ENCODE results near the gene CAPN8. TPM values are rescaled to one million over a fixed set of nuclear protein-coding genes. Genes with fewer than 3 reads are reported as not detected.

CAPN8 gene
- total RNA-seq, 1 experiment from 2014 or later = not detected

- Histone ChIP-seq H3K27me3 (no peaks in the 10 kb centered on the region), H3K4me3 (peak overlapping the region; percentile 28), H3K4me1 (peaks cover 40% of the 10 kb centered on the region), H3K27ac (peak overlapping the region; percentile 90), H3K36me3 (no peaks in the 10 kb centered on the region), H3K9me3 (replicated peaks) (no peaks in the 10 kb centered on the region)
- peak; percentile 90 to 95 for DNase-seq
Observed at GRCh38 chr1:223707256-223708000, 41.9 kb upstream of the CAPN8 start.

GRCh38 chr1:223706077-223706973 lies 40.8 kb upstream of the CAPN8 start:
- Histone ChIP-seq H3K4me3 (peak overlapping the region; percentile 0; the same call in 1 of the 2 replicates), H3K27me3 (no peaks in the 10 kb centered on the region), H3K36me3 (no peaks in the 10 kb centered on the region), H3K9me3 (replicated peaks) (no peaks in the 10 kb centered on the region), H3K4me1 (peaks cover 40% of the 10 kb centered on the region), H3K27ac (peak overlapping the region; percentile 90)
- peak; percentile 93 for DNase-seq

DNA sequence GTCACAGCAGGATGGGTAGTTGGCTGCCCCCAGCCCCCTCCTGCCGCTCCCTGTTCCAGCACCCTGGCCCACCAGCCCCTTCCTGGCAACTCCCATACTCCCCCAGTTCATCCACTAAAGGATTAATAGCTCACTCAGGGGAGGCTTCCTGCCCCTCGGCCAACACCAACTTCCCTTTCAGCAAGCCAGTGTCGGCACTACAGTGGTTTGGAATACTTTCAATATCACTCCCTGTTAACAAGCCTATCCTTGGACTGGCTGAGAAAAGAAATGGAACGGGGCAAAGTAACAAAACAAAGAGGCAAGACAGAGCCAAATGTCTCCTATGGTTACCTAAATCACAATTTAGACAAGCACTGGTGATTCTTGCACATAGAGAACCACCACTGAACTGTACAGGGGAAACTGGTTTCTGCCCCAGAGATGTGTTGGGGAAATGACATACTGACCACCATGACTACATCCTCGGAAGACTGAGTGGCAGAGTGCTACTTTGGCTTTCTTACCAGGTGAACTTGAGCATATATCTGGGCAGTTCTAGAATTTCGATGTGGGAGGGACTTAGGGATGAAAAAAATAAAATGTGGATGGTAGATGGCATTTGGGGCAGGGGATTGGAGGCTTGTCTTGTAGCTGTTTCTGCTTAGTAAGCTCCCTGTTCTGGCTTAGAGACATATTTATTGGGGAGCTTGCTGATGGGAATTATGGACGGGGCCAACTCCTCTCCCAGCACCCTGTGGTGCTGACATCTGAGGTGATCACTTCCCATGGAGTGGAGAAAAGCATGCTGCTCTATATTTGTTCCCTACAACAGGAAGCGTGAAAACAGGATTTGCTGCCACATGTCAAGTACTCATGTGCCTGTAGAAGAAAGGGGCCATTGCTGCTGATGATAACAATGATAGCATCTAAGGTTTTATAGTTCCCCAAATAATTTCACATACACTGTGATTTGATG lies 39.7 kb upstream of the CAPN8 start:
- Histone ChIP-seq H3K4me1 (peaks cover 48% of the 10 kb centered on the region), H3K9me3 (replicated peaks) (no peaks in the 10 kb centered on the region), H3K27ac (peak overlapping the region; percentile 90), H3K27me3 (no peaks in the 10 kb centered on the region), H3K4me3 (no peak overlapping the region), H3K36me3 (no peaks in the 10 kb centered on the region)
- peak; percentile 29 to 51 for DNase-seq

DNA sequence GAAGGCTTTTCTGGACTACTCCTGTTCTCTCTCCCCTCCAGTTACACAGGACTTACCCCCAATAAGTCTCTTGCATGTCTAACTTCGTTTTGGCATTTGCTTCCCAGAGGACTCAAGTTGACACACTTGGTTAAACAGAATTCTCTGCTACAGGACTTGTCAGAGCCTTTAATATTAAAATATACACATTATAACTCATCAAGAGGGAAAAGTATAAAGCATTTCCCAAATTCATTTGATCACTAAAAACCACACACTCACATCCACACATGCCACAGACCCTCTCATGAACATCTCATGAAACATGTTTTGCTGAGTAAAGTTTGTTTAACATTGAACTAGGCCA lies 38.1 kb upstream of the CAPN8 start:
- no peak overlapping the region for H3K27ac ChIP-seq
- peaks cover 48% of the 10 kb centered on the region for H3K4me1 ChIP-seq

DNA sequence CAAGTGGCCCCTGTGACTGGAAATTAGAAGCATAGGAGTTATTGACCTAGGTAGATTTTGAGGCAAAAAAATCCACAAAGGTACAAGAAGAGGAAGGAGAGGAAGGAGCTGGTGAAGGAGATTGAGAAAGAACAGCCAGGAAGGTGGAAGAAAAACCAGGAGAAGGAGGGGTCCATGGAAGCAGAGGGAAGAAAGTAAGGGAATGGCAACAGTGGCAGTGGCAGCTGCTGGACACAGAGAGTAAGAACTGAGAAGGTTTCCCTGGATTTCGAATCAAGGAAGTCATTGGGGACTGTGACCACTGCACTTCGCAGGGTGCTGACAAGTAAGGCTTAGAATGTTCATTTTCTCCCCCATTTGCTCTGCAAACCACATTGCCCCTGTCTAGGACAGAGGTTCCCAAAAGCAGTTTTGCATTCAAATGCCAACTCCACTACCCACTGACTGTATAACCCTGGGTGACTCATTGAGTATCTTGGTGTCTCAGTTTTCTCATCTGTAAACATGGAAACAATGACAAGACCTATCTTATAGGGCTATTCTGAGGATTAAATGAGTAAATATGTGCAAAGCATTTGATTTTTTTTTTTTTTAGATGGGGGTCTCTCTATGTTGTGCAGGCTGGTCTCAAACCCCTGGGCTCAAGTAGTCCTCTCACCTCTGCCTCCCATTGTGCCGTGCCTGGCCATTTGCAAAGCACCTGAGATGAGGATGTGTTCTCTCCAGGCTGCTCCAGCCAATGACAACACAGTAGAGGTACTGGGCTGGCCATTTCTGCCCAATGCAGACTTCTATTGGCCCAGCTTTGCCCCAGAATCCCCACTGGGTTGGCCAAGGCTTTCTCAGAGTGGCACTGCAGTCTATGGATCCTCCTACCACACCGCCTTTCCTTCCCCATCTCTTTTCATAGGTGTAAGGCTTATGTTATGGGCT lies 37.5 kb upstream of the CAPN8 start:
- Histone ChIP-seq H3K27me3 (no peaks in the 10 kb centered on the region), H3K9me3 (replicated peaks) (no peaks in the 10 kb centered on the region), H3K36me3 (no peaks in the 10 kb centered on the region), H3K4me3 (no peak overlapping the region), H3K4me1 (peaks cover 47% of the 10 kb centered on the region), H3K27ac (0 out of 2 replicates have a peak overlapping the region, but pooled peaks have one; percentile 3)
- peak in 1 of 2 experiments; percentile 41 for DNase-seq

More for the DNA sequence above, 38.1 kb upstream of the CAPN8 start:
- DNase-seq = no peak
- no peaks in the 10 kb centered on the region for H3K9me3 ChIP-seq (replicated peaks)
- H3K27me3 ChIP-seq = no peaks in the 10 kb centered on the region
- H3K4me3 ChIP-seq = no peak overlapping the region
- no peaks in the 10 kb centered on the region for H3K36me3 ChIP-seq

- no peaks in the 10 kb centered on the region for H3K9me3 ChIP-seq (replicated peaks)
- no peaks in the 10 kb centered on the region for H3K36me3 ChIP-seq
- no peak overlapping the region for H3K4me3 ChIP-seq
- peak overlapping the region; percentile 75 for H3K27ac ChIP-seq
- H3K4me1 ChIP-seq = peaks cover 30% of the 10 kb centered on the region
- H3K27me3 ChIP-seq = no peaks in the 10 kb centered on the region
- peak; percentile 66 to 72 for DNase-seq
Observed at GRCh38 chr1:223700942-223701637, 35.6 kb upstream of the CAPN8 start.

GRCh38 chr1:223700388-223700918 lies 35.0 kb upstream of the CAPN8 start:
- Histone ChIP-seq H3K36me3 (no peaks in the 10 kb centered on the region), H3K27ac (peak overlapping the region; percentile 75), H3K27me3 (no peaks in the 10 kb centered on the region), H3K4me3 (no peak overlapping the region), H3K4me1 (peaks cover 23% of the 10 kb centered on the region), H3K9me3 (replicated peaks) (no peaks in the 10 kb centered on the region)
- no peak for DNase-seq

DNA sequence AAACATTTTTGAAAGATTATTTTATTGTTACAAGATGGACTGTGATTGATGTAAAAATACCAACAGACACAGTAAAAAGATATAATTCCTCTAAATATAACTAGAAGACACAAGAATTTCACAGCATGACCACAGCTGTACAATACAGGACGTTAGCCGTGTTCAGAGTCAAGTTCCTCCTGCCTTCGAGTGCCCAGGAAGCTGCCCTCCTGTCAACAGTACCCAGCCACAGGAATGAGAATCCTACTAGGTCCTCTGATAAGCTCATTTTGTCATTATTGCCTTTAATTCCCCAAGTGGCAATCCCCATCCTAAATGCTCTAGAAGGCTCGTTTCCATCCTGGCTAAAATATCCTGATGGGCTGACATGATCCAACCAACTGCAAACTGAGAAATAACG lies 30.4 kb upstream of the CAPN8 start:
- Histone ChIP-seq H3K36me3 (no peaks in the 10 kb centered on the region), H3K4me3 (no peak overlapping the region), H3K27me3 (no peaks in the 10 kb centered on the region), H3K9me3 (replicated peaks) (no peaks in the 10 kb centered on the region), H3K4me1 (peaks cover 7% of the 10 kb centered on the region), H3K27ac (no peak overlapping the region)
- DNase-seq = no peak

DNA sequence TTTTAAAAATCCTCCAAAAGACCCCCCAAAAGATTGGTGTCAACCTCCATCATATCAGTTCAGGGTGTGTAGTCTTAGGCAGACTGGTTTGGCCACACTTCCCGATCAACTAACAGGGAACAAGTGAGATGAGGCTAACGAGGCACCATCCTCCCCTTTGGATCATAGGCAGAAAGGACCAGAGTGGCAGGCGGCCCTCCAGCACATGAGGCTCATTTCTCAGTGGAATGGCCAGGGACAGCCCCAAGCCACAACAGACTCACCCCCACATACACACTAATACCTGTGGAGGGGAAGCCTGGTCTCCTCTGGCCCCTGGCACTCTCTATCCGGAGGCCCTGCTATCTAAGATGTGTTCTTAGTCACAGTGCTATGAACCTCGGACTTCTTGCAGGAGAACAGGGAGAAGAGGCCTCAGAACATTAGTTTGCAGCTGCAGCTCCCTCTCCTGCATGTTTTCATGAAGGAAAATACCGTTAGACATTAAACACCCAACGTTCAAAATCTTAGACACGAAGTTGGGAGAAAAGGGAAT lies 29.6 kb upstream of the CAPN8 start:
- Histone ChIP-seq H3K4me1 (no peaks in the 10 kb centered on the region; the same call in 1 of the 2 replicates), H3K36me3 (no peaks in the 10 kb centered on the region), H3K27me3 (no peaks in the 10 kb centered on the region), H3K4me3 (no peak overlapping the region), H3K27ac (no peak overlapping the region), H3K9me3 (replicated peaks) (no peaks in the 10 kb centered on the region)
- DNase-seq = no peak

DNA sequence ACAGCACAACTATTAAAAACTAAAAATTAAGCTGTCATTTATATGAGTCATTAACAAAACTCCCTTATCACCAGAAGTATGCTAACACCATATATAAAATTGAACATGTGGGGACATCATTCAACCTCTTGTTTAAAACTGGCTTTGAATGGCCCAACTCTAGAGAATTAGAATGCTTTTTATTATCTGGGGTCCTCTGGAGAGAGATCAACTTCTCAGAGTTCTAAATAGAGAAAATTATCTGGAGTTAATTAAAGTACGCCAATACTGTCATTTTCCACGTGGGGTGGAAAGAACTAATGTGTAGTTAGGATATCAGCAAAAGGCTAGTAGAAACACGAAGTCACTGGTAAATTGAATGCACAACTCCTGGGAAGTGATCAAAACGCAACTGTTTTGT lies 25.6 kb upstream of the CAPN8 start:
- Histone ChIP-seq H3K27me3 (no peaks in the 10 kb centered on the region), H3K4me1 (no peaks in the 10 kb centered on the region; the same call in 1 of the 2 replicates), H3K4me3 (no peak overlapping the region), H3K36me3 (no peaks in the 10 kb centered on the region), H3K9me3 (replicated peaks) (no peaks in the 10 kb centered on the region), H3K27ac (no peak overlapping the region)
- no peak for DNase-seq

DNA sequence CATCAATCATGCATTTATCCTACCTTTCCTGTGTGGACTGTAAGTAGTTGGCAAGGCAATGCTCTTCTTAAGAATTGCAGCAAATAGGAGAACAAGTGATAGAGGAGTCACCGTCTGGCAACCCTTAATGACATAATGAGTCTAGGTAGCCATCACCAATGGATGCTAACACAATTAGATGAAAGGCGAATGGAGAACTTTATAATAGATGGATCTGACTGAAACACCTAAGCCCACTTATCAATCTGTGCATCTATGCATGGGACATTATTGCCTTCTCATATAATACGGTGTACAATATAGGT lies 18.9 kb upstream of the CAPN8 start:
- Histone ChIP-seq H3K27ac (no peak overlapping the region), H3K27me3 (peaks cover 2% of the 10 kb centered on the region; the same call in 1 of the 2 replicates), H3K36me3 (no peaks in the 10 kb centered on the region), H3K4me1 (no peaks in the 10 kb centered on the region), H3K9me3 (replicated peaks) (no peaks in the 10 kb centered on the region), H3K4me3 (no peak overlapping the region)
- DNase-seq = no peak

DNA sequence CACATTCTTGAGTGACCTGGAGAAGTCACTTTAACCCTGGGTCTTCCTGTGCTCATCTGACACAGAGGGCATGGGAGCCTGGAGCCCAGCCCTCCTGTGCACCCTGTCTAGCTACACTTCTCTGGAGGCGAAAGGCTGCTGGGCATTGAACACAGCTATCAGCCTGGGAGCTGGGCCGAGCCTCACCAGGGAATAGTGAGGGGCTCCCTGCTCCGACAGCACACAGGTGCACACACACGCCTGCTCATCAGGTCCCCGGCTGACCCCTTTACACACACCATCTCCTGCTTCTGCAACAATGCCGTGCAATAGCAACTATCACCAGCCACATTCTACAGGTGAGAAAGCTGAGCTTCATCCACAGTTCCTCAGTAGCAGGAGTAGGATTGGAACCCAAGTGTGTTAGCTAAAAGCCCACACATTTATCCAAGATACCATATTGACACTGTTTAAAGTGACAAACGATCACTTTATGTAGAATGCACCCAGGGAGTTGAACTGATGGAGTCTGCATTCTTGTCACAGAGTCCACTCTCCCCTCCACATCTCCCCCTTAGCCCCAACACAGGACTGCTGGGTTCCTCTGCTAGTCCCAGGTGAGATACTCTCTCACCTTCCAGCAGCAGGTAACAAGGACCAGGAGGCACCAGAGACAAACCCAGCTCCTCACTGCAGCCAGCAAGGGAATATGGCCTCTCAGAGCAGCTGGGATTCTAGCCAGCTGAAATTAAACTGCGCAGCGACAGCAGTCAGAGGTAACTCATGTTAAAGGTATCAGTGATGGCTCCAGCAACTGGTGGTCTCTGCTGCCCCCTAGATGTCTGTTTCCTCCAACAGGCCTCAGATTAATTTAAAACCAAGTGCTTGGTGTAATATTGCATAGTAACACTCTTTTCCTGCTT lies 18.3 kb upstream of the CAPN8 start:
- Histone ChIP-seq H3K27ac (no peak overlapping the region), H3K4me3 (no peak overlapping the region), H3K9me3 (replicated peaks) (no peaks in the 10 kb centered on the region), H3K36me3 (no peaks in the 10 kb centered on the region), H3K4me1 (no peaks in the 10 kb centered on the region), H3K27me3 (peaks cover 2% of the 10 kb centered on the region; the same call in 1 of the 2 replicates)
- DNase-seq = peak; percentile 63 to 84

Measured in SJCRH30 (cell line).